ENCODE results near the gene ZDHHC9. TPM values are rescaled to one million over a fixed set of nuclear protein-coding genes. Genes with fewer than 3 reads are reported as not detected.

ZDHHC9 gene
- total RNA-seq, 1 experiment from 2014 or later = 41.0 TPM

GRCh38 chrX:129785160-129785947 is 58.3 kb downstream of the ZDHHC9 start:
- H3K9me3 ChIP-seq = no peaks in the 10 kb centered on the region
- Mint-ChIP-seq H3K27me3 (ENCODE audit: insufficient read depth, unreplicated experiment) (no peaks in the 10 kb centered on the region), H3K4me3 (ENCODE audit: unreplicated experiment) (no peak overlapping the region), H3K27ac (ENCODE audit: unreplicated experiment) (no peak overlapping the region), H3K4me1 (ENCODE audit: low read depth, unreplicated experiment) (no peaks in the 10 kb centered on the region), H3K9me3 (ENCODE audit: unreplicated experiment) (no peaks in the 10 kb centered on the region), H3K36me3 (ENCODE audit: insufficient read depth, unreplicated experiment) (no peaks in the 10 kb centered on the region)
- H3K4me1 ChIP-seq = no peaks in the 10 kb centered on the region
- intact Hi-C loops (cut with micrococcal nuclease; ENCODE audit: unreplicated experiment) = no loop called here
- TF ChIP-seq CTCF (IDR thresholded peaks at IDR 0.05; ENCODE audit: insufficient read depth in 1 of 2, low read depth in 1 of 2, low read length in 1 of 2, severe bottlenecking in 1 of 2, unreplicated experiment in 1 of 2) = no peak
- ChIA-PET POLR2A (no interaction called here), CTCF (no interaction called here)
- BruUV-seq (replicated peaks) = no TSS peak
- H3K27me3 ChIP-seq (replicated peaks; ENCODE audit: control insufficient read depth, insufficient read depth, low read length) = no peaks in the 10 kb centered on the region
- H3K4me3 ChIP-seq (ENCODE audit: low read depth, low read length) = no peak overlapping the region
- DNase-seq = no peak
- H3K36me3 ChIP-seq (ENCODE audit: control insufficient read depth, insufficient read depth, low read length) = no peaks in the 10 kb centered on the region

GRCh38 chrX:129784371-129784770 is 59.3 kb downstream of the ZDHHC9 start:
- no peak for DNase-seq
- no peaks in the 10 kb centered on the region for H3K9me3 Mint-ChIP-seq (ENCODE audit: unreplicated experiment)

GRCh38 chrX:129783291-129783713 is 60.4 kb downstream of the ZDHHC9 start:
- ChIA-PET POLR2A (no interaction called here), CTCF (no interaction called here)
- no peak for DNase-seq
- no peak for TF ChIP-seq CTCF (IDR thresholded peaks at IDR 0.05; ENCODE audit: insufficient read depth in 1 of 2, low read depth in 1 of 2, low read length in 1 of 2, severe bottlenecking in 1 of 2, unreplicated experiment in 1 of 2)
- Histone ChIP-seq H3K36me3 (ENCODE audit: control insufficient read depth, insufficient read depth, low read length) (no peaks in the 10 kb centered on the region), H3K4me1 (no peaks in the 10 kb centered on the region), H3K9me3 (no peaks in the 10 kb centered on the region), H3K4me3 (ENCODE audit: low read depth, low read length) (no peak overlapping the region), H3K27me3 (replicated peaks; ENCODE audit: control insufficient read depth, insufficient read depth, low read length) (no peaks in the 10 kb centered on the region)
- no peak overlapping the region for H3K4me3 Mint-ChIP-seq (ENCODE audit: unreplicated experiment)
- H3K27me3 Mint-ChIP-seq (ENCODE audit: insufficient read depth, unreplicated experiment) = no peaks in the 10 kb centered on the region
- H3K27ac Mint-ChIP-seq (ENCODE audit: unreplicated experiment) = no peak overlapping the region
- H3K9me3 Mint-ChIP-seq (ENCODE audit: unreplicated experiment) = no peaks in the 10 kb centered on the region
- H3K36me3 Mint-ChIP-seq (ENCODE audit: insufficient read depth, unreplicated experiment) = no peaks in the 10 kb centered on the region
- no peaks in the 10 kb centered on the region for H3K4me1 Mint-ChIP-seq (ENCODE audit: low read depth, unreplicated experiment)
- BruUV-seq (replicated peaks) = no TSS peak
- intact Hi-C loops (cut with micrococcal nuclease; ENCODE audit: unreplicated experiment) = no loop called here

More at GRCh38 chrX:129784371-129784770, 59.3 kb downstream of the ZDHHC9 start:
- no peaks in the 10 kb centered on the region for H3K36me3 ChIP-seq (ENCODE audit: control insufficient read depth, insufficient read depth, low read length)
- no peak overlapping the region for H3K27ac Mint-ChIP-seq (ENCODE audit: unreplicated experiment)
- ChIA-PET POLR2A (no interaction called here), CTCF (no interaction called here)
- H3K27me3 Mint-ChIP-seq (ENCODE audit: insufficient read depth, unreplicated experiment) = no peaks in the 10 kb centered on the region
- no peaks in the 10 kb centered on the region for H3K4me1 Mint-ChIP-seq (ENCODE audit: low read depth, unreplicated experiment)
- no peak overlapping the region for H3K4me3 ChIP-seq (ENCODE audit: low read depth, low read length)
- H3K9me3 ChIP-seq = no peaks in the 10 kb centered on the region
- TF ChIP-seq CTCF (IDR thresholded peaks at IDR 0.05; ENCODE audit: insufficient read depth in 1 of 2, low read depth in 1 of 2, low read length in 1 of 2, severe bottlenecking in 1 of 2, unreplicated experiment in 1 of 2) = no peak
- intact Hi-C loops (cut with micrococcal nuclease; ENCODE audit: unreplicated experiment) = no loop called here
- no peak overlapping the region for H3K4me3 Mint-ChIP-seq (ENCODE audit: unreplicated experiment)
- no peaks in the 10 kb centered on the region for H3K27me3 ChIP-seq (replicated peaks; ENCODE audit: control insufficient read depth, insufficient read depth, low read length)
- no peaks in the 10 kb centered on the region for H3K4me1 ChIP-seq
- H3K36me3 Mint-ChIP-seq (ENCODE audit: insufficient read depth, unreplicated experiment) = no peaks in the 10 kb centered on the region
- BruUV-seq (replicated peaks) = no TSS peak
